GM12878 (cell line): ENCODE measurements around the gene CDC14A. TPM values are rescaled to one million over a fixed set of nuclear protein-coding genes. Genes with fewer than 3 reads are reported as not detected.

Experiments used
- ATAC-seq: fragments of 200-7000 bp; cut with Tn5 transposase; 3 replicates; pipeline ENCODE4 v1.9.1; 2020; ENCODE audit warnings: mild to moderate bottlenecking, moderate library complexity
- BruUV-seq: library from RNA; stranded (reverse); fragments of 400-500 nt; replicated peaks from 2 replicates; lab custom pipeline; 2021; lab: Mats Ljungman, UMichigan
- CTCF ChIA-PET: fragments of 300-600 bp; sonication (Branson Sonifier 250); formaldehyde crosslinking; extraction: SDS; loops from one replicate; lab custom pipeline; 2021; ENCODE audit warnings: inconsistent platforms; lab: Yijun Ruan, JAX
- POLR2A ChIA-PET: fragments of 350-600 bp; formaldehyde crosslinking; extraction: SDS; loops from one replicate; lab custom pipeline; 2021; ENCODE audit warnings: inconsistent platforms; lab: Charles Lee
- RAD21 ChIA-PET: fragments of 300-600 bp; sonication (Branson Sonifier 250); formaldehyde crosslinking; loops from one replicate; lab custom pipeline; 2023; ENCODE audit warnings: antibody characterized with exemption; ENCODE audit not compliant: unreplicated experiment; lab: Charles Lee
- SMC1A ChIA-PET: fragments of 300-600 bp; sonication (Branson Sonifier 250); formaldehyde crosslinking; loops from one replicate; lab custom pipeline; 2023; ENCODE audit not compliant: unreplicated experiment, uncharacterized antibody; lab: Charles Lee
- DNase-seq: peaks from one replicate; pipeline ENCODE4 v3.0.0-alpha.2; 2011; ENCODE audit warnings: low read depth, low spot score
- FAIRE-seq: peaks from 3 replicates; lab custom pipeline; 2011; peaks lifted over from hg19 to GRCh38; lab: Jason Lieb, UNC
- H2AFZ ChIP-seq: 2 replicates; pipeline ENCODE4 v1.6.0; 2011; ENCODE audit warnings: low read depth, low read length, control low read depth; ENCODE audit not compliant: control insufficient read depth
- H3K27ac ChIP-seq: 2 replicates; pipeline ENCODE4 v1.5.1; 2011; ENCODE audit warnings: control low read depth; ENCODE audit not compliant: control insufficient read depth, insufficient read depth
- H3K27me3 ChIP-seq, 2 experiments: replicated peaks in 1 of 2; 2 replicates each; pipeline versions ENCODE4 v1.6.0 to v1.6.1; 2011; ENCODE audit warnings: low read length in 1 of 2; ENCODE audit not compliant: control insufficient read depth in 2 of 2, insufficient read depth in 2 of 2
- H3K36me3 ChIP-seq, 2 experiments: 2 replicates each; pipeline ENCODE4 v1.5.1; 2011; ENCODE audit warnings: low read length in 1 of 2; ENCODE audit not compliant: control insufficient read depth in 2 of 2, insufficient read depth in 2 of 2
- H3K4me1 ChIP-seq: 2 replicates; pipeline ENCODE4 v1.6.1; 2011; ENCODE audit warnings: mild to moderate bottlenecking, low read length, moderate library complexity, mixed read lengths; ENCODE audit not compliant: control insufficient read depth, insufficient read depth
- H3K4me2 ChIP-seq: 2 replicates; pipeline ENCODE4 v1.6.0; 2011; ENCODE audit warnings: control low read depth; ENCODE audit not compliant: control insufficient read depth, insufficient read depth
- H3K4me3 ChIP-seq: fragments of 200-600 bp; sonication (generic); 2 replicates; pipeline ENCODE4 v1.5.1; 2016
- H3K79me2 ChIP-seq: 2 replicates; pipeline ENCODE4 v1.6.0; 2011; ENCODE audit warnings: low read length; ENCODE audit not compliant: control insufficient read depth, insufficient read depth
- H3K9ac ChIP-seq: 2 replicates; pipeline ENCODE4 v1.8.0; 2011; ENCODE audit warnings: low read length, control low read depth, mixed read lengths; ENCODE audit not compliant: control insufficient read depth, insufficient read depth
- H3K9me3 ChIP-seq: replicated peaks from 3 replicates; pipeline ENCODE4 v1.5.1; 2011; ENCODE audit warnings: mild to moderate bottlenecking, low read length; ENCODE audit not compliant: control insufficient read depth, insufficient read depth
- H4K20me1 ChIP-seq: 2 replicates; pipeline ENCODE4 v1.6.0; 2011; ENCODE audit not compliant: control insufficient read depth, insufficient read depth
- CHD2 ChIP-seq: IDR thresholded peaks from 2 replicates; pipeline ENCODE4 v1.6.1; 2011; ENCODE audit warnings: low read depth, low read length, improper control_type of control experiment, borderline replicate concordance
- DPF2 ChIP-seq: fragments of 450-650 bp; IDR thresholded peaks from 2 replicates; pipeline ENCODE4 v1.6.1; 2017; ENCODE audit warnings: mild to moderate bottlenecking
- ETV6 ChIP-seq, 2 experiments: fragments of 450-650 bp in 1 of 2; IDR thresholded peaks in 1 of 2; conservative IDR thresholded peaks in 1 of 2; 2 replicates each; pipeline ENCODE4 v1.6.1; 2014; ENCODE audit warnings: antibody characterized with exemption in 1 of 2, borderline replicate concordance in 1 of 2, low read depth in 1 of 2, mild to moderate bottlenecking in 1 of 2, moderate library complexity in 1 of 2
- IKZF2 ChIP-seq, 2 experiments: fragments of 450-650 bp; IDR thresholded peaks; 2 replicates each; pipeline ENCODE4 v1.6.1; 2017; ENCODE audit warnings: mild to moderate bottlenecking in 2 of 2, moderate library complexity in 2 of 2
- NFXL1 ChIP-seq: fragments of 450-650 bp; IDR thresholded peaks from 2 replicates; pipeline ENCODE4 v1.6.1; 2017; ENCODE audit warnings: antibody characterized with exemption, mild to moderate bottlenecking, borderline replicate concordance
- PKNOX1 ChIP-seq: fragments of 450-650 bp; IDR thresholded peaks from 2 replicates; pipeline ENCODE4 v1.6.1; 2016; ENCODE audit warnings: mild to moderate bottlenecking
- RUNX3 ChIP-seq: IDR thresholded peaks from 2 replicates; pipeline ENCODE4 v1.6.1; 2012; ENCODE audit warnings: low read length, inconsistent platforms
- SPI1 ChIP-seq: IDR thresholded peaks from 2 replicates; pipeline ENCODE4 v1.6.1; 2011; ENCODE audit warnings: low read depth, mild to moderate bottlenecking, low read length, moderate library complexity, borderline replicate concordance; ENCODE audit not compliant: insufficient read depth
- SREBF2 ChIP-seq: IDR thresholded peaks from 2 replicates; pipeline ENCODE4 v1.6.1; 2012; ENCODE audit warnings: mild to moderate bottlenecking, low read length
- TCF12 ChIP-seq: IDR thresholded peaks from 2 replicates; pipeline ENCODE4 v1.6.1; 2011; ENCODE audit warnings: low read depth, mild to moderate bottlenecking, low read length
- WGBS: methylation state at CpG from one replicate; pipeline ENCODE4 v1.1.6; 2016; ENCODE audit warnings: low lambda C conversion rate; ENCODE audit not compliant: insufficient replicate concordance, insufficient coverage; ENCODE audit errors: missing lambda C conversion rate; 5-methylcytosine and 5-hydroxymethylcytosine counted together
- in situ Hi-C: fragments of 300-500 bp; cut with MboI; formaldehyde crosslinking; loops from 9 replicates; pipeline ENCODE4 v1.14.3; 2018; ENCODE audit warnings: mixed read lengths
- intact Hi-C: fragments of 100-400 bp; cut with micrococcal nuclease; formaldehyde crosslinking; loops from one replicate; pipeline ENCODE4 v1.14.2; 2022; ENCODE audit not compliant: unreplicated experiment
- polyA plus RNA-seq, 11 experiments: library from polyadenylated mRNA; depleted of rRNA in 4 of 11; unstranded in 6 of 11; stranded (reverse) in 5 of 11; fragments of >200 nt; fragmentation: Nextera tagmentation in 4 of 11; fragmentation: Illumina TruSeq in 1 of 11; extraction: Ambion mirVana in 4 of 11; extraction: Trizol in 1 of 11; gene quantifications; 1 replicate in 1 of 11; 2 replicates in 10 of 11; pipeline versions ENCODE4 v1.2.1 to v1.2.3, GENCODE V29; 2011 to 2016; ENCODE audit warnings: inconsistent platforms in 2 of 11, missing spikeins in 2 of 11, low read depth in 1 of 11
- total RNA-seq, 4 experiments: library from RNA; depleted of rRNA in 3 of 4; stranded (reverse); fragments of >200 nt in 3 of 4; fragmentation: Illumina TruSeq in 1 of 4; extraction: Trizol in 1 of 4; gene quantifications; 2 replicates each; pipeline versions ENCODE4 v1.2.1 to v1.2.3, GENCODE V29; 2013 to 2021

The CDC14A gene
- total and polyA plus RNA-seq, 10 of the 15 experiments (the other 5 are each of a cell fraction or from before 2014, with no cell fraction given), result 1.5 to 7.1 (median 5.5) TPM

DNA sequence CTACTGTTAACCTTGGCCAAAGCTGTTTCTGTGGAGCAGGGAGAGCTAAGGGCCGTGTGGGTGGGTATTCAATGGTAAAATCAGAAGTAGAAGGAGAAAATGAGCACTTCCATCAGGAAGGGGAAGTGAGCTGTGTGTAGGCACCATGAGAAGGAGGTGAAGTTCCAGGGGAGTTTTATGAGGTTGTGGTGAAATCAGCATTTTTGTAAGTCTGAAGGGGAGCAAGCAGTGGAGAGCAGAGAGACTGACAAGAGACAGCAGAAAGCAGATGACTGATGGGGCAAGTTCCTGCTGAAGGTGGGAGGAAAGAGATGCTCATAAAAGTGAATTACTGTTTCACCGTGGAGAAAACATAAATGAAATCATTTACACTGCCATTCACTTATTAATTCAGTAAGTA is 183.0 kb downstream of the CDC14A start:
- DNase-seq, result no peak
- Histone ChIP-seq H3K27me3 (peaks cover 9 to 15% of the 10 kb centered on the region in 2 experiments), H2AFZ (no peak overlapping the region), H3K9me3 (no peaks in the 10 kb centered on the region)
- TF ChIP-seq TCF12 (no peak), SREBF2 (no peak), PKNOX1 (peak; percentile 46; the same call in 1 of the 2 replicates), DPF2 (no peak), CHD2 (no peak), ETV6 (conservative IDR thresholded peaks at IDR 0.05 in 1 of 2, IDR thresholded peaks at IDR 0.05 in 1 of 2; ENCODE audit: borderline replicate concordance in 1 of 2, low read depth in 1 of 2) (peak in 1 of 2 experiments; percentile 54; a peak in 1 of 4 replicates), RUNX3 (peak; percentile 33; the same call in 1 of the 2 replicates), IKZF2 (IDR thresholded peaks at IDR 0.05) (no peak), SPI1 (peak; percentile 69; the same call in 1 of the 2 replicates), NFXL1 (no peak)
- TF ChIP-seq, all 136 proteins: peak for 4
- Histone ChIP-seq H3K79me2 (no peaks in the 10 kb centered on the region), H3K9ac (no peak overlapping the region), H3K4me3 (no peak overlapping the region), H4K20me1 (no peaks in the 10 kb centered on the region), H3K4me1 (peaks cover 40% of the 10 kb centered on the region), H3K4me2 (peak overlapping the region; percentile 68), H3K36me3 (no peaks in the 10 kb centered on the region), H3K27ac (no peak overlapping the region)
- no peak for FAIRE-seq
- RAD21 ChIA-PET, result no interaction called here
- intact Hi-C loops (loop anchor here (5.0 to 10.0 kb wide), 3 partner anchors 332 to 730 kb away; a partner anchor contains a TSS), in situ Hi-C loops (no loop called here)
- SMC1A ChIA-PET, result interaction anchor here (1.2 kb wide), 1 partner anchor 12 kb away, joined by 3 read pairs; no protein-coding TSS in a partner anchor
- POLR2A ChIA-PET, result no interaction called here
- CTCF ChIA-PET, result interaction anchor here (1.0 kb wide), 1 partner anchor 13 kb away, joined by 5 read pairs; no protein-coding TSS in a partner anchor
- BruUV-seq, result no TSS peak
- ATAC-seq, result peak; percentile 15
- 47% methylated on average over 2 of the region's 2 CpGs for WGBS
